Uterus (tissue), 4 donors: ENCODE data around the gene FPR3. TPM values are rescaled to one million over a fixed set of nuclear protein-coding genes. Genes with fewer than 3 reads are reported as not detected.

Experiments used
- DNase-seq, 2 donors: peaks; one replicate each; pipeline ENCODE4 v3.0.0-alpha.2; 2019 to 2020
- H3K27ac ChIP-seq, 2 donors: fragments of 200-600 bp; sonication (generic); 1 replicate in 1 of 2; 2 replicates in 1 of 2; pipeline ENCODE4 v1.5.1; 2016 to 2018
- H3K27me3 ChIP-seq, 2 donors: fragments of 200-600 bp; sonication (generic); one replicate each; pipeline ENCODE4 v1.5.1; 2018 to 2019; ENCODE audit warnings: control low read depth in 1 of 2
- H3K36me3 ChIP-seq, 2 donors: fragments of 200-600 bp; sonication (generic); one replicate each; pipeline ENCODE4 v1.5.1; 2019; ENCODE audit warnings: control low read depth in 1 of 2
- H3K4me1 ChIP-seq, 2 donors: fragments of 200-600 bp; sonication (generic); one replicate each; pipeline ENCODE4 v1.5.1; 2018 to 2019; ENCODE audit warnings: control low read depth in 1 of 2
- H3K4me3 ChIP-seq, 2 donors: fragments of 200-600 bp; sonication (generic); 1 replicate in 1 of 2; 2 replicates in 1 of 2; pipeline ENCODE4 v1.5.1; 2018 to 2019; ENCODE audit warnings: mild to moderate bottlenecking in 1 of 2
- H3K9me3 ChIP-seq, 2 donors: fragments of 200-600 bp; sonication (generic); one replicate each; pipeline ENCODE4 v1.5.1; 2019; ENCODE audit warnings: control low read depth in 1 of 2
- POLR2A ChIP-seq, 2 donors: fragments of 450-650 bp; IDR thresholded peaks; one replicate each; pipeline ENCODE4 v1.6.1; 2016; ENCODE audit warnings: antibody characterized with exemption in 2 of 2, mild to moderate bottlenecking in 1 of 2, moderate library complexity in 1 of 2
- intact Hi-C: fragments of 100-400 bp; cut with DNase I; formaldehyde crosslinking; loops from one replicate; pipeline ENCODE4 v1.15.1; 2023; ENCODE audit warnings: low total_unique reads
- total RNA-seq, 4 donors: library from RNA; depleted of rRNA in 3 of 4; stranded (reverse); fragments of >200 nt in 3 of 4; gene quantifications; one replicate each; pipeline versions ENCODE4 v1.1.0 to v1.2.4, GENCODE V29; 2014 to 2023
- TF ChIP-seq, protein P1 (sequence below), 4 experiments: fragments of 200-600 bp in 2 of 4; fragments of 450-650 bp in 2 of 4; sonication (generic) in 2 of 4; IDR thresholded peaks; one replicate each; pipeline ENCODE4 v1.5.1; 2016 to 2019; ENCODE audit warnings: antibody characterized with exemption in 4 of 4, mild to moderate bottlenecking in 2 of 4, moderate library complexity in 1 of 4
- donor health status: DM: yes; HTN: yes; CAD: no.

The FPR3 gene
- total RNA-seq, 4 donors from 2014 or later, result 1.2 to 5.6 (median 1.8) TPM; not detected in 1

- Histone ChIP-seq H3K27ac (no peak overlapping the region), H3K9me3 (no peaks in the 10 kb centered on the region), H3K4me3 (no peak overlapping the region), H3K27me3 (no peaks in the 10 kb centered on the region), H3K36me3 (no peaks in the 10 kb centered on the region), H3K4me1 (no peaks in the 10 kb centered on the region)
- TF ChIP-seq, protein P1, sequence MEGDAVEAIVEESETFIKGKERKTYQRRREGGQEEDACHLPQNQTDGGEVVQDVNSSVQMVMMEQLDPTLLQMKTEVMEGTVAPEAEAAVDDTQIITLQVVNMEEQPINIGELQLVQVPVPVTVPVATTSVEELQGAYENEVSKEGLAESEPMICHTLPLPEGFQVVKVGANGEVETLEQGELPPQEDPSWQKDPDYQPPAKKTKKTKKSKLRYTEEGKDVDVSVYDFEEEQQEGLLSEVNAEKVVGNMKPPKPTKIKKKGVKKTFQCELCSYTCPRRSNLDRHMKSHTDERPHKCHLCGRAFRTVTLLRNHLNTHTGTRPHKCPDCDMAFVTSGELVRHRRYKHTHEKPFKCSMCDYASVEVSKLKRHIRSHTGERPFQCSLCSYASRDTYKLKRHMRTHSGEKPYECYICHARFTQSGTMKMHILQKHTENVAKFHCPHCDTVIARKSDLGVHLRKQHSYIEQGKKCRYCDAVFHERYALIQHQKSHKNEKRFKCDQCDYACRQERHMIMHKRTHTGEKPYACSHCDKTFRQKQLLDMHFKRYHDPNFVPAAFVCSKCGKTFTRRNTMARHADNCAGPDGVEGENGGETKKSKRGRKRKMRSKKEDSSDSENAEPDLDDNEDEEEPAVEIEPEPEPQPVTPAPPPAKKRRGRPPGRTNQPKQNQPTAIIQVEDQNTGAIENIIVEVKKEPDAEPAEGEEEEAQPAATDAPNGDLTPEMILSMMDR (IDR thresholded peaks at IDR 0.05), result peak in 2 of 4 experiments; percentile 13 to 29
- no peak for TF ChIP-seq POLR2A (IDR thresholded peaks at IDR 0.05)
- intact Hi-C loops, result no loop called here
- DNase-seq, result no peak
Observed at GRCh38 chr19:51830274-51830673, 35.3 kb downstream of the FPR3 start.

GRCh38 chr19:51837145-51837544, 42.2 kb downstream of the FPR3 start:
- no peak for TF ChIP-seq POLR2A (IDR thresholded peaks at IDR 0.05)
- TF ChIP-seq, protein P1 (IDR thresholded peaks at IDR 0.05), result no peak
- H3K27ac ChIP-seq, result no peak overlapping the region

DNA sequence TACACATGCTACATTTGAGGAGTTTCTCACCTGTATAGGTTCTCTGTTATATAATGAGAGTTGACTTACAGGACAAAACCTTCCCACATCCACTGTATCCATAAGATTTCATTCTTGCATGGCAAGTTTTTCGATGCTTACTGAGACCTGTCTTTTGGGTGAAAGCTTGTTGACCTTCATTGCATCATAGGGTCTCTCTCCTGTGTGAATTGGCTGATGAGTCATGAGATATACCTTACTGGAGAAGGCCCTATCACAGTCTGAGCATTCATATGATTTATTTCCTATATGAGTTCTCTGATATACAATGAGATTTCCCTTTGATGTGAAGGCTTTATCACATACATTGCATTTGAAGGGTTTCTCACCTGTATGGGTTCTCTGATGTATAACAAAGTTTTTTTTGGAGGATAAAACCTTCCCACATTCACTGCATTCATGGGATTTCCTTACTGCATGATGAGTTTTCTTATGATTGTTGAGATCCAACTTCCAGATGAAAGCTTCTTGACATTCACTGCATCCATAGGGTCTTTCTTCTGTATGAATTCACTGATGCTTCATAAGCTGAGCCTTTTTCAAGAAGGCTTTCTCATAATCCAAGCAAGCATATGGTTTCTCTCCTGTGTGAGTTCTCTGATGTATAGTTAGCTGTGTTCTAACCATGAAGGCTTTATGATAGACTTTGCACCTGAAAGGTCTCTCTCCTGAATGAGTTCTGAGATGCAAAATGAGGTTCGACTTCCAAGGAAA, 67.1 kb downstream of the FPR3 start:
- Histone ChIP-seq H3K4me3 (no peak overlapping the region), H3K27ac (no peak overlapping the region), H3K4me1 (no peaks in the 10 kb centered on the region), H3K9me3 (peaks cover 0 to 59% of the 10 kb centered on the region in 2 donors), H3K36me3 (no peaks in the 10 kb centered on the region), H3K27me3 (no peaks in the 10 kb centered on the region)
- TF ChIP-seq, protein P1 (IDR thresholded peaks at IDR 0.05), result no peak
- TF ChIP-seq POLR2A (IDR thresholded peaks at IDR 0.05), result no peak
- DNase-seq, result no peak
- intact Hi-C loops, result no loop called here

More at GRCh38 chr19:51837145-51837544, 42.2 kb downstream of the FPR3 start:
- H3K4me1 ChIP-seq, result no peaks in the 10 kb centered on the region
- H3K9me3 ChIP-seq, result no peaks in the 10 kb centered on the region
- no peaks in the 10 kb centered on the region for H3K27me3 ChIP-seq
- no peak overlapping the region for H3K4me3 ChIP-seq
- H3K36me3 ChIP-seq, result no peaks in the 10 kb centered on the region
- DNase-seq, result no peak
- intact Hi-C loops, result no loop called here

- DNase-seq, result no peak
- no peak overlapping the region for H3K27ac ChIP-seq
- no peaks in the 10 kb centered on the region for H3K36me3 ChIP-seq
- no peak overlapping the region for H3K4me3 ChIP-seq
- TF ChIP-seq, protein P1 (IDR thresholded peaks at IDR 0.05), result no peak
- no peak for TF ChIP-seq POLR2A (IDR thresholded peaks at IDR 0.05)
- intact Hi-C loops, result no loop called here
- peaks cover 0 to 52% of the 10 kb centered on the region in 2 donors for H3K9me3 ChIP-seq
- H3K27me3 ChIP-seq, result no peaks in the 10 kb centered on the region
- no peaks in the 10 kb centered on the region for H3K4me1 ChIP-seq
Observed at GRCh38 chr19:51873097-51873496, 78.1 kb downstream of the FPR3 start.

Other genes starting within 250 kb of the FPR3 start
- gene ZNF175, start 223.9 kb upstream of the FPR3 start, total RNA-seq, result 10 to 100 TPM in 2 of 4 donors, 1 to 10 TPM in 2; 4.1 to 17.8 (median 9.3) TPM
- 1 to 10 TPM in 1 of 4 donors, under 1 TPM in 2, not detected in 1; 0.41 to 6.8 (median 0.85) TPM for gene SIGLEC5, start 164.8 kb upstream of the FPR3 start, total RNA-seq
- gene SIGLEC14, start 148.3 kb upstream of the FPR3 start, total RNA-seq, result 1 to 10 TPM in 2 of 4 donors, under 1 TPM in 1, not detected in 1; 0.69 to 3.5 (median 1.0) TPM
- gene SPACA6, start 101.8 kb upstream of the FPR3 start, total RNA-seq, result 100 to 1,000 TPM in 1 of 4 donors, 10 to 100 TPM in 2, 1 to 10 TPM in 1; 9.7 to 112 (median 22.5) TPM
- gene HAS1, start 71.2 kb upstream of the FPR3 start, total RNA-seq, result 1 to 10 TPM in 1 of 4 donors, under 1 TPM in 3; 0.29 to 2.0 (median 0.70) TPM
- 10 to 100 TPM in 1 of 4 donors, 1 to 10 TPM in 2, under 1 TPM in 1; 0.51 to 58.2 (median 2.1) TPM for gene FPR1, start 43.3 kb upstream of the FPR3 start, total RNA-seq
- under 1 TPM in 2 of 4 donors, not detected in 2; 0.58 to 0.76 TPM for gene FPR2, start 34.0 kb upstream of the FPR3 start, total RNA-seq
- 10 to 100 TPM; 20.6 to 31.2 (median 25.1) TPM for gene ZNF577, start 92.8 kb downstream of the FPR3 start, total RNA-seq
- 10 to 100 TPM in 2 of 4 donors, 1 to 10 TPM in 2; 3.1 to 36.4 (median 14.6) TPM for gene ZNF649, start 109.9 kb downstream of the FPR3 start, total RNA-seq
- gene ZNF613, start 132.3 kb downstream of the FPR3 start, total RNA-seq, result 10 to 100 TPM in 2 of 4 donors, 1 to 10 TPM in 2; 1.0 to 12.0 (median 9.0) TPM
- 10 to 100 TPM in 3 of 4 donors, 1 to 10 TPM in 1; 2.3 to 28.0 (median 15.1) TPM for gene ZNF350, start 191.7 kb downstream of the FPR3 start, total RNA-seq
- 10 to 100 TPM in 2 of 4 donors, 1 to 10 TPM in 2; 9.7 to 35.9 (median 15.4) TPM for gene ZNF615, start 213.1 kb downstream of the FPR3 start, total RNA-seq
- 10 to 100 TPM; 11.8 to 27.9 (median 13.7) TPM for gene ZNF614, start 233.2 kb downstream of the FPR3 start, total RNA-seq